Trophoblast cell (in vitro differentiated cells and primary cell): ENCODE measurements around the gene KREMEN1.

ENCODE experiments used
- DNase-seq, 2 donors: peaks; one replicate each; pipeline ENCODE4 v3.0.0-alpha.2; 2016
- H2AFZ ChIP-seq: 2 replicates; pipeline ENCODE4 v1.6.1; 2013; ENCODE audit warnings: low read length, moderate library complexity, mild to moderate bottlenecking; ENCODE audit not compliant: insufficient read depth, poor library complexity
- H2AK5ac ChIP-seq: 2 replicates; pipeline ENCODE4 v1.6.1; 2013; ENCODE audit warnings: mild to moderate bottlenecking, low read length
- H2BK120ac ChIP-seq: 2 replicates; pipeline ENCODE4 v1.6.1; 2013; ENCODE audit warnings: low read length, mild to moderate bottlenecking, moderate library complexity; ENCODE audit not compliant: insufficient read depth, poor library complexity
- H2BK12ac ChIP-seq: 2 replicates; pipeline ENCODE4 v1.6.1; 2013; ENCODE audit warnings: mild to moderate bottlenecking, low read length, moderate library complexity
- H2BK5ac ChIP-seq: 2 replicates; pipeline ENCODE4 v1.6.1; 2013; ENCODE audit warnings: low read length, low read depth, moderate library complexity, mild to moderate bottlenecking; ENCODE audit not compliant: poor library complexity
- H3K14ac ChIP-seq: 2 replicates; pipeline ENCODE4 v1.6.1; 2013; ENCODE audit warnings: mild to moderate bottlenecking, low read length
- H3K18ac ChIP-seq: 2 replicates; pipeline ENCODE4 v1.6.1; 2013; ENCODE audit warnings: mild to moderate bottlenecking, low read length
- H3K23ac ChIP-seq: 2 replicates; pipeline ENCODE4 v1.6.1; 2013; ENCODE audit warnings: low read length
- H3K27ac ChIP-seq: 2 replicates; pipeline ENCODE4 v1.5.1; 2013; ENCODE audit warnings: low read depth, mild to moderate bottlenecking, inconsistent platforms, low read length, moderate library complexity
- H3K27me3 ChIP-seq: 2 replicates; pipeline ENCODE4 v1.6.1; 2013; ENCODE audit warnings: inconsistent platforms, mild to moderate bottlenecking, low read length, moderate library complexity; ENCODE audit not compliant: insufficient read depth
- H3K36me3 ChIP-seq, 2 experiments: 1 replicate in 1 of 2; 2 replicates in 1 of 2; pipeline ENCODE4 v1.6.1; 2013; ENCODE audit warnings: low read length in 2 of 2, mild to moderate bottlenecking in 2 of 2, moderate library complexity in 1 of 2; ENCODE audit not compliant: insufficient read depth in 2 of 2, control insufficient read depth in 1 of 2
- H3K4ac ChIP-seq: 2 replicates; pipeline ENCODE4 v1.6.1; 2013; ENCODE audit warnings: low read depth, mild to moderate bottlenecking, low read length, moderate library complexity
- H3K4me1 ChIP-seq, 2 experiments: 1 replicate in 1 of 2; 2 replicates in 1 of 2; pipeline ENCODE4 v1.6.1; 2013; ENCODE audit warnings: low read length in 2 of 2, mild to moderate bottlenecking in 2 of 2, moderate library complexity in 1 of 2; ENCODE audit not compliant: insufficient read depth in 2 of 2, control insufficient read depth in 1 of 2
- H3K4me2 ChIP-seq: 2 replicates; pipeline ENCODE4 v1.6.1; 2013; ENCODE audit warnings: inconsistent platforms, mild to moderate bottlenecking, low read length, moderate library complexity
- H3K4me3 ChIP-seq: 2 replicates; pipeline ENCODE4 v1.5.1; 2013; ENCODE audit warnings: mild to moderate bottlenecking, low read depth, low read length, inconsistent platforms
- H3K79me1 ChIP-seq: one replicate; pipeline ENCODE4 v1.6.1; 2013; ENCODE audit warnings: low read length
- H3K79me2 ChIP-seq: 2 replicates; pipeline ENCODE4 v1.6.1; 2013; ENCODE audit warnings: low read length, mild to moderate bottlenecking; ENCODE audit not compliant: control insufficient read depth, insufficient read depth, poor library complexity
- H3K9ac ChIP-seq: 2 replicates; pipeline ENCODE4 v1.6.1; 2013; ENCODE audit warnings: mild to moderate bottlenecking, low read length
- H3K9me3 ChIP-seq: 2 replicates; pipeline ENCODE4 v1.6.1; 2013; ENCODE audit warnings: low read depth, mild to moderate bottlenecking, control low read depth, inconsistent platforms, low read length; ENCODE audit not compliant: insufficient read depth
- H4K12ac ChIP-seq: 2 replicates; pipeline ENCODE4 v1.6.1; 2013; ENCODE audit warnings: low read depth, mild to moderate bottlenecking, low read length, moderate library complexity
- H4K8ac ChIP-seq: 2 replicates; pipeline ENCODE4 v1.6.1; 2013; ENCODE audit warnings: low read depth, mild to moderate bottlenecking, low read length, moderate library complexity
- H4K91ac ChIP-seq: one replicate; pipeline ENCODE4 v1.6.1; 2013; ENCODE audit warnings: low read depth, mild to moderate bottlenecking, low read length, moderate library complexity
- WGBS: extraction: QIAGEN DNeasy Blood & Tissue Kit; methylation state at CpG from one replicate; pipeline ENCODE4 v1.1.7; 2013; ENCODE audit warnings: missing lambda C conversion rate; ENCODE audit not compliant: insufficient read length, insufficient coverage; ENCODE audit errors: extremely low coverage; 5-methylcytosine and 5-hydroxymethylcytosine counted together

KREMEN1 gene

DNA sequence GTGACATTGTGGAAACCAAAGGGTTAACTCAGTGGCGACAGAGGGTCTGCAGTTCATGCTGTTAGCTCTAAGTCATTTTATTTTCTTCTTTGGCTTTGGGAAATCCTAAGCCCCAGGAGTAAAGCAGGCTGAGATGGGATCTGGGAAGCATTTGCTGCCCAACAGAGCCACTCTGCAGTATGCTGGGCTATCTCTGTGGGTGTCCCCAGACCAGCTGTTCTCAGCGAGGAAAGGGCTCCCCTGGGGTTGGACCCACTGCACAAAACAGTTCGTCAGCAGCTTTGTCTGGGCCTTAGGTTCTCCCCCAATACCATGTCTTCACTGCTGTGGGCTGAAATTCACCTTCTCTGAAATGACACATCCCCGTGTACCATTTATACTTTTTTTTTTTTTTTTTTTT lies 34.0 kb downstream of the KREMEN1 start:
- no peak overlapping the region for H3K4me3 ChIP-seq
- no peak overlapping the region for H3K4me2 ChIP-seq
- no peak overlapping the region for H4K8ac ChIP-seq
- no peak overlapping the region for H3K9ac ChIP-seq
- H3K4ac ChIP-seq, result no peak overlapping the region
- peaks cover 2% of the 10 kb centered on the region for H3K79me1 ChIP-seq
- H3K23ac ChIP-seq, result no peak overlapping the region
- no peak overlapping the region for H3K27ac ChIP-seq
- H3K9me3 ChIP-seq, result no peaks in the 10 kb centered on the region
- DNase-seq, result no peak
- peaks cover 4% of the 10 kb centered on the region in 2 experiments for H3K4me1 ChIP-seq
- WGBS, result no CpG with 5 or more reads among the region's 4 CpGs
- H2BK5ac ChIP-seq, result no peak overlapping the region
- H3K18ac ChIP-seq, result no peak overlapping the region
- H3K79me2 ChIP-seq, result no peaks in the 10 kb centered on the region
- H4K91ac ChIP-seq, result no peak overlapping the region
- no peak overlapping the region for H2BK120ac ChIP-seq
- H4K12ac ChIP-seq, result no peak overlapping the region
- H3K27me3 ChIP-seq, result no peaks in the 10 kb centered on the region
- H2BK12ac ChIP-seq, result no peak overlapping the region
- no peak overlapping the region for H2AK5ac ChIP-seq
- H3K36me3 ChIP-seq, result no peaks in the 10 kb centered on the region
- H3K14ac ChIP-seq, result no peak overlapping the region
- no peak overlapping the region for H2AFZ ChIP-seq

GRCh38 chr22:29108137-29108536 lies 35.3 kb downstream of the KREMEN1 start:
- H3K79me2 ChIP-seq, result no peaks in the 10 kb centered on the region
- WGBS, result no CpG with 5 or more reads among the region's 5 CpGs
- H2AK5ac ChIP-seq, result no peak overlapping the region
- H2BK12ac ChIP-seq, result no peak overlapping the region
- H3K9me3 ChIP-seq, result peaks cover 3% of the 10 kb centered on the region
- H3K27ac ChIP-seq, result no peak overlapping the region
- H3K14ac ChIP-seq, result no peak overlapping the region
- H3K4me3 ChIP-seq, result no peak overlapping the region
- no peak overlapping the region for H3K18ac ChIP-seq
- peaks cover 4 to 6% of the 10 kb centered on the region in 2 experiments for H3K4me1 ChIP-seq
- no peak overlapping the region for H3K23ac ChIP-seq
- no peak overlapping the region for H3K4me2 ChIP-seq
- H2BK5ac ChIP-seq, result no peak overlapping the region
- no peak overlapping the region for H2AFZ ChIP-seq
- no peak overlapping the region for H4K91ac ChIP-seq
- no peak overlapping the region for H2BK120ac ChIP-seq
- no peak overlapping the region for H3K4ac ChIP-seq
- H3K27me3 ChIP-seq, result no peaks in the 10 kb centered on the region
- no peaks in the 10 kb centered on the region for H3K36me3 ChIP-seq
- no peak overlapping the region for H4K8ac ChIP-seq
- DNase-seq, result peak; percentile 84 to 96
- H4K12ac ChIP-seq, result no peak overlapping the region
- no peak overlapping the region for H3K9ac ChIP-seq
- peaks cover 2% of the 10 kb centered on the region for H3K79me1 ChIP-seq

DNA sequence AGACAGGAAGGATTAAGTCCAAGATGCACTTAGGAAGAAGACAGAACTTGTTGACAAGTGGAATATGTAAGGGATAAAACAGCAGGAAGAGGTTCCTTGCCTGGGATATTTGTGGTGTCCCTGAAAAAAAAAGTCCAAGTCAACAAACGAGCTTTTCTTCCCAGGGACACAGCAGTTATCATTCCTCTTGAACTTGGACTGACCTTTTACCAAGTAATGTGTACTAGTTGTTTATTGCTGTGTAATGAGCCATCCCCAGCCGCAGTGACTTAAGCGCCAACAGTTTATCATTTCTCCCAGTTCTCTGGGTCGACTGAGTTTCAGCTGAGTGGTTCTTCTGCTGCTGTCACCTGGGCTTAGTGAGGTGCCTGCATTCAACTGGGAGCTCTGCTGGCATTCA lies 37.0 kb downstream of the KREMEN1 start:
- Histone ChIP-seq H3K4me3 (no peak overlapping the region), H3K9me3 (peaks cover 3% of the 10 kb centered on the region), H4K91ac (no peak overlapping the region), H3K14ac (no peak overlapping the region), H3K36me3 (no peaks in the 10 kb centered on the region), H2BK120ac (no peak overlapping the region), H3K23ac (no peak overlapping the region), H2AFZ (no peak overlapping the region), H4K8ac (no peak overlapping the region), H3K27me3 (no peaks in the 10 kb centered on the region), H4K12ac (no peak overlapping the region), H2AK5ac (no peak overlapping the region), H3K79me2 (no peaks in the 10 kb centered on the region), H3K9ac (no peak overlapping the region), H2BK5ac (no peak overlapping the region), H3K4me2 (no peak overlapping the region), H3K4me1 (peaks cover 4 to 6% of the 10 kb centered on the region in 2 experiments), H2BK12ac (no peak overlapping the region), H3K79me1 (peaks cover 2% of the 10 kb centered on the region), H3K18ac (no peak overlapping the region), H3K27ac (no peak overlapping the region), H3K4ac (no peak overlapping the region)
- DNase-seq, result no peak
- WGBS, result no CpG with 5 or more reads among the region's 4 CpGs

DNA sequence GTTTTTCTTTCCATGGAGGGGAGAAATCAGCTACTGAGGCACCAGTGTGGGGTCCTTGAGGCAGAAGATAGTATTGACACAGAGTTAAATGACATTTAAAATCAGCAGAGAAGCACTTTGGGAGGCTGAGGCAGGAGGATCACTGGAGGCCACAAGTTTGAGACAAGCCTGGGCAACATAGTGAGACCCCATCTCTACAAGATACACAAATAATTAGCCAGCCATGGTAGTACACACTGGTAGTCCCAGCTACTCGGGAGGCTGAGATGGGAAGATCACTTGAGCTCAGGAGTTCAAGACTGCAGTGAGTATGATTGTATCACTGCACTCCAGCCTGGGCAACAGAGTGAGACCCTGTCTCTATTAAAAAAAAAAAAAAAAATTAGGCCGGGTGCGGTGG lies 38.1 kb downstream of the KREMEN1 start:
- no peak overlapping the region for H3K9ac ChIP-seq
- peaks cover 2% of the 10 kb centered on the region for H3K79me1 ChIP-seq
- no CpG with 5 or more reads among the region's 3 CpGs for WGBS
- H3K4me3 ChIP-seq, result no peak overlapping the region
- no peaks in the 10 kb centered on the region for H3K79me2 ChIP-seq
- H2AFZ ChIP-seq, result no peak overlapping the region
- no peaks in the 10 kb centered on the region for H3K27me3 ChIP-seq
- H4K91ac ChIP-seq, result no peak overlapping the region
- DNase-seq, result no peak
- H3K18ac ChIP-seq, result no peak overlapping the region
- peaks cover 3% of the 10 kb centered on the region for H3K9me3 ChIP-seq
- no peak overlapping the region for H4K8ac ChIP-seq
- no peaks in the 10 kb centered on the region for H3K36me3 ChIP-seq
- no peak overlapping the region for H3K4ac ChIP-seq
- no peak overlapping the region for H2BK12ac ChIP-seq
- H2AK5ac ChIP-seq, result no peak overlapping the region
- H2BK5ac ChIP-seq, result no peak overlapping the region
- H3K27ac ChIP-seq, result no peak overlapping the region
- H4K12ac ChIP-seq, result no peak overlapping the region
- no peak overlapping the region for H2BK120ac ChIP-seq
- H3K14ac ChIP-seq, result no peak overlapping the region
- H3K4me1 ChIP-seq, result peaks cover 4 to 6% of the 10 kb centered on the region in 2 experiments
- H3K23ac ChIP-seq, result no peak overlapping the region
- no peak overlapping the region for H3K4me2 ChIP-seq
